ENCODE data around the gene PIP5K1B. TPM values are rescaled to one million over a fixed set of nuclear protein-coding genes. Genes with fewer than 3 reads are reported as not detected.
A peak's percentile ranks its signal among the peaks of the same experiment; 100 is the strongest.

The PIP5K1B gene
- total RNA-seq, 1 experiment from 2014 or later = 2.5 TPM

GRCh38 chr9:68871236-68871635, 166.2 kb downstream of the PIP5K1B start:
- WGBS (ENCODE audit: extremely low coverage, insufficient read length, low lambda C conversion rate) = no CpG with 5 or more reads among the region's 3 CpGs
- Histone ChIP-seq H4K20me1 (ENCODE audit: control insufficient read depth, insufficient read depth, insufficient read length) (no peaks in the 10 kb centered on the region), H3K4me2 (ENCODE audit: insufficient read depth, insufficient read length, low read length) (no peak overlapping the region), H3K79me1 (ENCODE audit: insufficient read depth, low read depth, low read length, poor library complexity, severe bottlenecking) (no peaks in the 10 kb centered on the region), H3K23ac (ENCODE audit: insufficient read length, low read depth, low read length) (no peak overlapping the region), H3K27ac (ENCODE audit: insufficient read length, low read depth, low read length) (peak overlapping the region; percentile 99), H2BK15ac (ENCODE audit: low read depth, low read length) (no peak overlapping the region), H3T11ph (ENCODE audit: low read length) (no peak overlapping the region), H2BK120ac (ENCODE audit: low read depth, low read length, poor library complexity, severe bottlenecking) (peak overlapping the region; percentile 16), H3K79me2 (ENCODE audit: insufficient read depth, low read length) (no peaks in the 10 kb centered on the region), H3K9me3 (ENCODE audit: control insufficient read depth, low read depth, low read length) (no peaks in the 10 kb centered on the region), H3K4me1 (ENCODE audit: insufficient read depth, low read length) (peaks cover 28% of the 10 kb centered on the region; the same call in 1 of the 2 replicates), H2BK12ac (ENCODE audit: insufficient read length, low read depth, low read length) (peak overlapping the region; percentile 40), H4K5ac (ENCODE audit: insufficient read length, low read depth, low read length) (no peak overlapping the region), H3K18ac (ENCODE audit: insufficient read length, low read depth, low read length) (no peak overlapping the region), H4K8ac (replicated peaks; ENCODE audit: insufficient read length, low read depth, low read length) (no peak overlapping the region), H3K27me3 (ENCODE audit: insufficient read depth, low read length) (no peaks in the 10 kb centered on the region), H2AFZ (ENCODE audit: low read length) (no peak overlapping the region), H3K23me2 (ENCODE audit: insufficient read length, low read depth, low read length, poor library complexity, severe bottlenecking) (no peaks in the 10 kb centered on the region), H2BK5ac (ENCODE audit: insufficient read length, low read length) (peak overlapping the region; percentile 20), H2BK20ac (ENCODE audit: low read depth, low read length, poor library complexity, severe bottlenecking) (no peak overlapping the region), H3K4ac (ENCODE audit: low read depth, low read length) (no peak overlapping the region), H3K9ac (ENCODE audit: extremely low read depth, insufficient read length, low read length) (no peak overlapping the region), H3K56ac (ENCODE audit: insufficient read length, low read depth, low read length) (no peak overlapping the region), H3K14ac (ENCODE audit: insufficient read depth, low read length) (no peak overlapping the region), H4K91ac (ENCODE audit: insufficient read length, low read depth, low read length) (no peak overlapping the region), H2AK5ac (ENCODE audit: insufficient read length, low read length) (peak overlapping the region; percentile 58)
- no peak for TF ChIP-seq CTCF (conservative IDR thresholded peaks at IDR 0.05)
- Mint-ChIP-seq H3K27ac (peak overlapping the region; percentile 96 to 100 (median 97)), H3K36me3 (ENCODE audit: insufficient read depth in 1 of 3, low read depth in 3 of 3) (no peaks in the 10 kb centered on the region), H3K27me3 (ENCODE audit: low read depth) (no peaks in the 10 kb centered on the region), H3K4me3 (no peak overlapping the region), H3K4me1 (peaks cover 73% of the 10 kb centered on the region in 2 experiments), H3K9me3 (no peaks in the 10 kb centered on the region)
- no peak for DNase-seq
